Stomach (tissue), 9 donors: ENCODE results near the gene ITFG2. TPM values are rescaled to one million over a fixed set of nuclear protein-coding genes. Genes with fewer than 3 reads are reported as not detected.
A peak's percentile ranks its signal among the peaks of the same experiment; 100 is the strongest.

ENCODE experiments used
- DNase-seq, 2 donors: peaks; one replicate each; pipeline versions ENCODE4 v3.0.0 to v3.0.0-alpha.2; 2013 to 2019
- H3K27ac ChIP-seq, 5 donors: fragments of 200-600 bp in 4 of 5; sonication (generic) in 4 of 5; one replicate each; pipeline ENCODE4 v1.5.1; 2013 to 2019; ENCODE audit warnings: mild to moderate bottlenecking in 1 of 5, moderate library complexity in 1 of 5
- H3K27me3 ChIP-seq, 3 donors: fragments of 200-600 bp; sonication (generic); one replicate each; pipeline ENCODE4 v1.5.1; 2017 to 2019; ENCODE audit warnings: mixed run types in 1 of 3
- H3K36me3 ChIP-seq, 4 donors: fragments of 200-600 bp; sonication (generic); 1 replicate in 3 of 4; 2 replicates in 1 of 4; pipeline ENCODE4 v1.5.1; 2016 to 2019
- H3K4me1 ChIP-seq, 4 donors: fragments of 200-600 bp; sonication (generic); one replicate each; pipeline ENCODE4 v1.5.1; 2016 to 2019
- H3K4me3 ChIP-seq, 4 donors: fragments of 200-600 bp; sonication (generic) in 3 of 4; one replicate each; pipeline ENCODE4 v1.5.1; 2016 to 2019; ENCODE audit warnings: mild to moderate bottlenecking in 1 of 4
- H3K9me3 ChIP-seq, 4 donors: fragments of 200-600 bp; sonication (generic); one replicate each; pipeline ENCODE4 v1.5.1; 2016 to 2019
- CTCF ChIP-seq, 7 experiments: fragments of 450-650 bp in 4 of 7; fragments of 200-600 bp in 3 of 7; sonication (generic) in 3 of 7; IDR thresholded peaks; one replicate each; pipeline ENCODE4 v1.5.1; 2016 to 2019; ENCODE audit warnings: antibody characterized with exemption in 7 of 7, control low read depth in 2 of 7, mild to moderate bottlenecking in 1 of 7
- EP300 ChIP-seq: sonication (generic); formaldehyde crosslinking; IDR thresholded peaks from one replicate; pipeline ENCODE4 v1.6.1; 2017; ENCODE audit warnings: antibody characterized with exemption
- POLR2A ChIP-seq, 4 donors: fragments of 450-650 bp; IDR thresholded peaks; one replicate each; pipeline ENCODE4 v1.6.1; 2016; ENCODE audit warnings: antibody characterized with exemption in 4 of 4, control low read depth in 2 of 4, mild to moderate bottlenecking in 1 of 4, moderate library complexity in 1 of 4
- POLR2AphosphoS5 ChIP-seq, 3 donors: sonication (generic); formaldehyde crosslinking; IDR thresholded peaks; one replicate each; pipeline ENCODE4 v1.6.1; 2016; ENCODE audit warnings: antibody characterized with exemption in 3 of 3
- WGBS, 5 donors: extraction: QIAGEN DNeasy Blood & Tissue Kit in 3 of 5; methylation state at CpG; one replicate each; pipeline versions ENCODE4 v1.1.5 to v1.1.7; 2013 to 2018; 5-methylcytosine and 5-hydroxymethylcytosine counted together
- intact Hi-C: fragments of 100-400 bp; cut with DNase I; formaldehyde crosslinking; loops from one replicate; pipeline ENCODE4 v1.15.1; 2023; ENCODE audit warnings: low total_unique reads
- polyA plus RNA-seq, 3 donors: library from polyadenylated mRNA; stranded (reverse); fragments of 200-250 nt; gene quantifications; one replicate each; pipeline ENCODE4 v1.2.3, GENCODE V29; 2013
- total RNA-seq, 5 donors: library from RNA; depleted of rRNA; stranded (reverse); fragments of >200 nt; gene quantifications; one replicate each; pipeline versions ENCODE4 v1.1.0 to v1.2.3, GENCODE V29; 2014 to 2016
- donor health status: healthy with polysubstance abuse.
- donor health status: Bipolar disorder and iron deficiency.
- donor health status: healthy.

The ITFG2 gene
- total and polyA plus RNA-seq, 8 donors = 14.9 to 208 (median 46.4) TPM

GRCh38 chr12:2856051-2856450 is 43.6 kb downstream of the ITFG2 start:
- no peak for DNase-seq
- Histone ChIP-seq H3K36me3 (peaks cover 0 to 41% (median 14%) of the 10 kb centered on the region in 4 donors), H3K4me3 (no peak overlapping the region), H3K27me3 (no peaks in the 10 kb centered on the region), H3K27ac (no peak overlapping the region), H3K9me3 (no peaks in the 10 kb centered on the region), H3K4me1 (no peaks in the 10 kb centered on the region)
- 80 to 92% (median 89%) methylated on average over 3 of the region's 3 CpGs for WGBS, 5 donors
- TF ChIP-seq EP300 (no peak), CTCF (IDR thresholded peaks at IDR 0.05) (no peak), POLR2AphosphoS5 (IDR thresholded peaks at IDR 0.05) (no peak), POLR2A (IDR thresholded peaks at IDR 0.05) (no peak)
- intact Hi-C loops = loop anchor here (10.0 kb wide), 2 partner anchors 89 to 179 kb away; no protein-coding TSS in a partner anchor

DNA sequence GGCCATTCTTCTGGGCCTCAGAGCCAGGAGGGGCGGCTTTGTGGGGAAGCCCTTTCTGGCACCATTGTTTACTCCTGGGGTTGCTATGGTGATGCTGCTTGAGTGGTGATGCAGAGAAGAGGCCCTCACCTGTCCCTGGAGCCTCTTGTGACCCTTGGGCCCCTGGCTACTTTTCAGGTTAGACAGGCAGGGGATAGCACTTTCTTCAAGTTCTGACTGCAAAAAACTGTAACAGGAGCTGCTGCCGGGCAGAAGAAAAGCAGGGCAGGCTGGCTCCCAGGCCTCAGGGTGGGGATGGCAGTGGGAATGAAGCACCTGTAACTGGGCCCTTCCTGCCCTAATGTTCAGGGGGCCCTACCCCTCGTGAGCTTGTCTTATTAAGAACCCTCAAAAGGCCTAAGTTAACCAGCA is 44.6 kb downstream of the ITFG2 start, which contains the start of gene TEX52:
Gene TEX52 (minus strand): TSS at position 19 of the 411 bp plus-strand sequence. CDS start 13 bp downstream, at position 6.
- DNase-seq = no peak
- no peaks in the 10 kb centered on the region for H3K27me3 ChIP-seq
- H3K9me3 ChIP-seq = no peaks in the 10 kb centered on the region
- H3K36me3 ChIP-seq = peaks cover 0 to 41% (median 14%) of the 10 kb centered on the region in 4 donors
- intact Hi-C loops = loop anchor here (10.0 kb wide), 2 partner anchors 88 to 178 kb away; no protein-coding TSS in a partner anchor
- TF ChIP-seq POLR2AphosphoS5 (IDR thresholded peaks at IDR 0.05) (no peak), POLR2A (IDR thresholded peaks at IDR 0.05) (no peak), EP300 (no peak), CTCF (IDR thresholded peaks at IDR 0.05) (no peak)
- no peak within 1 kb of the TSS for H3K4me3 ChIP-seq
- 83 to 100% (median 87%) methylated on average over 3 of the region's 3 CpGs for WGBS, 5 donors
- H3K27ac ChIP-seq = no peak within 1 kb of the TSS
- H3K4me1 ChIP-seq = no peaks in the 10 kb centered on the region

GRCh38 chr12:2857576-2857975 is 45.1 kb downstream of the ITFG2 start:
- Histone ChIP-seq H3K4me1 (no peaks in the 10 kb centered on the region), H3K9me3 (no peaks in the 10 kb centered on the region), H3K36me3 (peaks cover 0 to 44% (median 14%) of the 10 kb centered on the region in 4 donors), H3K27ac (no peak overlapping the region), H3K4me3 (no peak overlapping the region), H3K27me3 (no peaks in the 10 kb centered on the region)
- DNase-seq = no peak
- WGBS, 5 donors = 90 to 96% (median 95%) methylated on average over 7 of the region's 7 CpGs
- no peak for TF ChIP-seq EP300
- no peak for TF ChIP-seq POLR2AphosphoS5 (IDR thresholded peaks at IDR 0.05)
- no peak for TF ChIP-seq POLR2A (IDR thresholded peaks at IDR 0.05)
- no peak for TF ChIP-seq CTCF (IDR thresholded peaks at IDR 0.05)
- intact Hi-C loops = loop anchor here (10.0 kb wide), 2 partner anchors 87 to 177 kb away; no protein-coding TSS in a partner anchor

GRCh38 chr12:2858334-2858733 is 45.9 kb downstream of the ITFG2 start:
- H3K4me1 ChIP-seq = no peaks in the 10 kb centered on the region
- no peaks in the 10 kb centered on the region for H3K9me3 ChIP-seq
- peaks cover 0 to 51% (median 14%) of the 10 kb centered on the region in 4 donors for H3K36me3 ChIP-seq
- H3K4me3 ChIP-seq = no peak overlapping the region
- intact Hi-C loops = loop anchor here (10.0 kb wide), 2 partner anchors 86 to 176 kb away; no protein-coding TSS in a partner anchor
- WGBS, 5 donors = 75 to 98% (median 90%) methylated on average over 2 of the region's 2 CpGs
- H3K27ac ChIP-seq = peak overlapping the region in 1 of 5 donors; percentile 38
- TF ChIP-seq CTCF (IDR thresholded peaks at IDR 0.05) (no peak), EP300 (no peak), POLR2A (IDR thresholded peaks at IDR 0.05) (no peak), POLR2AphosphoS5 (IDR thresholded peaks at IDR 0.05) (no peak)
- H3K27me3 ChIP-seq = no peaks in the 10 kb centered on the region
- DNase-seq = no peak
